ENCODE results near the gene FAM124A. TPM values are rescaled to one million over a fixed set of nuclear protein-coding genes. Genes with fewer than 3 reads are reported as not detected.

The FAM124A gene
- total and polyA plus RNA-seq, 2 of the 8 experiments (the other 6 are each of a cell fraction or from before 2014, with no cell fraction given), result 40.7 to 49.9 TPM

DNA sequence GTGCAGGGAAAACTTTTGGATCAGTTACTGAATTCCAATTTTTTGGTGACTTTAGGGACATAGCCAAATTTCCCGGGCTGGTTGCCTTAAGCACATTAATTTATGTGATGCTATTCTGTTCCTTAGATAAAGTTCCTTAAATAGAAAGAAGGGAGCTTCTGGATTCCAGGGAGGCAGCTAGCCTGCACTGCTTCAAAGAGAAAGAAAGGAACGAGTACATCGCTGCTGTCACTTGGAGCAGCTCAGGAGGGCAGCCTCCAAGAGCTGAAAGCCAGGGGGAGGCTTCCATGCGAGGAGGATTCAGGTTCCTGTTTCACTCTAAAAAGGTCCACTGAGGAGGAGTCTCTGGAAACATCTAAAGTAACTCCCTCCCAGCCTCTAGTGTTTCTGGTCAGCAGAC is 55.7 kb downstream of the FAM124A start (continued):
- TF ChIP-seq TCF12 (IDR thresholded peaks at IDR 0.05; ENCODE audit: low read depth, low read length), result no peak
- TF ChIP-seq NANOG (IDR thresholded peaks at IDR 0.05; ENCODE audit: insufficient read depth, low read depth, low read length, poor library complexity, severe bottlenecking), result no peak
- TF ChIP-seq TAF7 (optimal IDR thresholded peaks at IDR 0.05; ENCODE audit: borderline replicate concordance, low read depth, low read length), result no peak
- no peak for TF ChIP-seq NRF1 (IDR thresholded peaks at IDR 0.05; ENCODE audit: low read depth, low read length)

Data from H1 (cell line).